Measurements from ENCODE around the gene TSBP1. TPM values are rescaled to one million over a fixed set of nuclear protein-coding genes. Genes with fewer than 3 reads are reported as not detected.
A peak's percentile ranks its signal among the peaks of the same experiment; 100 is the strongest.

TSBP1 gene
- total and polyA plus RNA-seq, 9 of the 15 experiments (the other 6 are each of a cell fraction or from before 2014, with no cell fraction given) = not detected

GRCh38 chr6:32244946-32245398 lies 126.7 kb downstream of the TSBP1 start (continued):
- no peak for TF ChIP-seq FOXA1 (IDR thresholded peaks at IDR 0.05; ENCODE audit: borderline replicate concordance)
- no peak for TF ChIP-seq NFIX (CRISPR knock-in tag; IDR thresholded peaks at IDR 0.05; ENCODE audit: low read depth)
- peak; percentile 39 for TF ChIP-seq E2F8 (IDR thresholded peaks at IDR 0.05; ENCODE audit: low read depth, partially characterized antibody)
- TF ChIP-seq ZFP1 (CRISPR knock-in tag; IDR thresholded peaks at IDR 0.05) = no peak
- no peak for TF ChIP-seq ZBTB8A (IDR thresholded peaks at IDR 0.05; ENCODE audit: partially characterized antibody)
- TF ChIP-seq ILF3 (IDR thresholded peaks at IDR 0.05; ENCODE audit: borderline replicate concordance) = no peak
- TF ChIP-seq PRMT5 (CRISPR knock-in tag; IDR thresholded peaks at IDR 0.05) = no peak
- TF ChIP-seq ZSCAN29 (IDR thresholded peaks at IDR 0.05) = no peak
- TF ChIP-seq ZNF174 (CRISPR knock-in tag; IDR thresholded peaks at IDR 0.05) = no peak
- TF ChIP-seq TOE1 (IDR thresholded peaks at IDR 0.05; ENCODE audit: borderline replicate concordance) = 0 out of 2 replicates have a peak, but pooled peaks have one; percentile 55
- no peak for TF ChIP-seq TOE1 (CRISPR knock-in tag; IDR thresholded peaks at IDR 0.05; ENCODE audit: borderline replicate concordance, low read depth)
- peak; percentile 87 for TF ChIP-seq RB1 (IDR thresholded peaks at IDR 0.05; ENCODE audit: low read depth)
- no peak for TF ChIP-seq MTF1 (CRISPR knock-in tag; IDR thresholded peaks at IDR 0.05; ENCODE audit: borderline replicate concordance)
- peak; percentile 43 to 96; a peak in 3 of 4 replicates for TF ChIP-seq MAZ (CRISPR knock-in tag; conservative IDR thresholded peaks at IDR 0.05 in 1 of 2, IDR thresholded peaks at IDR 0.05 in 1 of 2)
- no peak for TF ChIP-seq ZBTB9 (CRISPR knock-in tag; IDR thresholded peaks at IDR 0.05)
- no peak for TF ChIP-seq E2F5 (CRISPR knock-in tag; IDR thresholded peaks at IDR 0.05)
- TF ChIP-seq ATF6 (CRISPR knock-in tag; IDR thresholded peaks at IDR 0.05) = no peak
- TF ChIP-seq DMBX1 (CRISPR knock-in tag; IDR thresholded peaks at IDR 0.05; ENCODE audit: borderline replicate concordance) = no peak
- no peak for TF ChIP-seq SRSF7 (optimal IDR thresholded peaks at IDR 0.05; ENCODE audit: low read depth, low read length)
- TF ChIP-seq POLR2AphosphoS2 (IDR thresholded peaks at IDR 0.05; ENCODE audit: low read length) = no peak
- TF ChIP-seq ATF7 (IDR thresholded peaks at IDR 0.05) = peak; percentile 43; the same call in 1 of the 2 replicates
- TF ChIP-seq SRSF9 (IDR thresholded peaks at IDR 0.05; ENCODE audit: borderline replicate concordance, low read depth, low read length) = no peak
- no peak for TF ChIP-seq BRF1 (IDR thresholded peaks at IDR 0.05; ENCODE audit: borderline replicate concordance, extremely low read depth, insufficient read length)
- TF ChIP-seq GTF2E2 (tag; IDR thresholded peaks at IDR 0.05) = no peak

All from K562 (cell line).